ENCODE data around the gene WDR75.

The WDR75 gene

GRCh38 chr2:189440947-189441708 is at the start of gene WDR75:
Gene WDR75, plus strand, starts transcription at chr2:189441474. Its CDS starts 19 bp downstream, at chr2:189441493.
- Mint-ChIP-seq H3K27ac (peak within 1 kb of the TSS; percentile 96), H3K36me3 (no peaks in the 10 kb centered on the region), H3K27me3 (no peaks in the 10 kb centered on the region), H3K4me3 (peak within 1 kb of the TSS; percentile 91), H3K9me3 (no peaks in the 10 kb centered on the region), H3K4me1 (peaks cover 6% of the 10 kb centered on the region)
- peak; percentile 98 for ATAC-seq

- Mint-ChIP-seq H3K4me1 (no peaks in the 10 kb centered on the region), H3K27me3 (no peaks in the 10 kb centered on the region), H3K9me3 (no peaks in the 10 kb centered on the region), H3K4me3 (no peak overlapping the region), H3K36me3 (no peaks in the 10 kb centered on the region), H3K27ac (no peak overlapping the region)
- no peak for ATAC-seq
Measured at GRCh38 chr2:189393440-189394111, 47.7 kb upstream of the WDR75 start.

GRCh38 chr2:189394525-189394924 is 46.7 kb upstream of the WDR75 start:
- no peaks in the 10 kb centered on the region for H3K36me3 Mint-ChIP-seq
- no peaks in the 10 kb centered on the region for H3K4me1 Mint-ChIP-seq
- ATAC-seq = no peak
- no peak overlapping the region for H3K27ac Mint-ChIP-seq
- H3K9me3 Mint-ChIP-seq = no peaks in the 10 kb centered on the region
- H3K4me3 Mint-ChIP-seq = no peak overlapping the region
- H3K27me3 Mint-ChIP-seq = no peaks in the 10 kb centered on the region

- no peak for ATAC-seq
- H3K9me3 Mint-ChIP-seq = no peaks in the 10 kb centered on the region
Measured at GRCh38 chr2:189402932-189403331, 38.3 kb upstream of the WDR75 start.

DNA sequence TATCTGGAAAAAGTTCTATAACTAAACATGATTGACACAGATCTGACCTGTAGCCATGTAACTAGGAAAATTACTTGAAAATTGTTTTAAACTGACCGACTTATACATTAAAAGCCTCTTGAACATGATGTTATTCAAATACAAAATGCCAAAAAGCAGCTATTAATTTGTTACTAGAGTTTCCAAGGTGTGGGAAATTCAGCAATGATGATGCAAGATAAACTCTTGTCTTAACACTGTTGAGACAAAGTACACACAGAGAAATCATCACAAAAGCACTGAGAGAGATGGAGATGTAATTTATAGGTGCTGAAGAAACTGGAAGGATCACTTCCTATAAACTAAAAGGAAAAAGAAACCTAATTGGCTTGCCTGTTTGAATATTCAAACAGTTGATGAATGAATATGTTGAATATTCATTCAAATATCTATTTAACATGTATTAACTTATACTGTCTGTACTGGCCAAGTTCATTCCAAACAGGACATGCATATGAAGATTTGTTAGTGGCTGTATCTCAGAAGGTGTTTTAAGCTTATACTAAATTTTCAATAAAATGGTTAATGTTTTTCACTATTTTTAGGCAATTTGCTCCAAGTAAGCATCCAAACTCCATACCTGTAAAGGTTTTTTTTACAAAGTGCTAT is 34.6 kb upstream of the WDR75 start:
- no peaks in the 10 kb centered on the region for H3K9me3 Mint-ChIP-seq
- H3K4me1 Mint-ChIP-seq = no peaks in the 10 kb centered on the region
- no peaks in the 10 kb centered on the region for H3K36me3 Mint-ChIP-seq
- H3K27ac Mint-ChIP-seq = no peak overlapping the region
- ATAC-seq = no peak
- H3K4me3 Mint-ChIP-seq = no peak overlapping the region
- no peaks in the 10 kb centered on the region for H3K27me3 Mint-ChIP-seq

More at GRCh38 chr2:189402932-189403331, 38.3 kb upstream of the WDR75 start:
- Mint-ChIP-seq H3K36me3 (no peaks in the 10 kb centered on the region), H3K27ac (no peak overlapping the region), H3K4me1 (no peaks in the 10 kb centered on the region), H3K4me3 (no peak overlapping the region), H3K27me3 (no peaks in the 10 kb centered on the region)

- Mint-ChIP-seq H3K4me1 (no peaks in the 10 kb centered on the region), H3K36me3 (no peaks in the 10 kb centered on the region), H3K27ac (no peak overlapping the region), H3K9me3 (no peaks in the 10 kb centered on the region), H3K4me3 (no peak overlapping the region), H3K27me3 (no peaks in the 10 kb centered on the region)
- no peak for ATAC-seq
Measured at GRCh38 chr2:189407281-189408209, 33.7 kb upstream of the WDR75 start.

DNA sequence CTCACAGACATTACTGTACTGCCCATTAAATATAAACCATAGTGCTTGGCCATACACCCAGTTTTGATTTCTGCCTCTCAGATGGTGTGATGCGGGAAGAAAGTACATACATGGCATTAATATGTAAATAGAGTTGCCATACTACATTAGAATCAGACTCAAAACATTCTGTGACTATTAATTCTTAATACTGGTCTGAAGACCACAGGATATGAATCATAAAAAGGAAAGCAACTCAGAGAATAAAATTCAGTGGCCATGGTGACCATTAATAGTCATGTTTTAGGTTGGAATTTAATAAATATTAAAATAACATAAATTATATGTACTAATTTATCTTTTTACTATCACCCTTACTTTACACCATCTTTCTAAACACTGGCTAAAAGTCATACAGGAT is 33.0 kb upstream of the WDR75 start:
- Mint-ChIP-seq H3K4me1 (no peaks in the 10 kb centered on the region), H3K36me3 (no peaks in the 10 kb centered on the region), H3K27ac (no peak overlapping the region), H3K9me3 (no peaks in the 10 kb centered on the region), H3K4me3 (no peak overlapping the region), H3K27me3 (no peaks in the 10 kb centered on the region)
- ATAC-seq = no peak

- no peak overlapping the region for H3K27ac Mint-ChIP-seq
- ATAC-seq = no peak
- H3K4me3 Mint-ChIP-seq = no peak overlapping the region
- no peaks in the 10 kb centered on the region for H3K27me3 Mint-ChIP-seq
- H3K9me3 Mint-ChIP-seq = no peaks in the 10 kb centered on the region
- no peaks in the 10 kb centered on the region for H3K4me1 Mint-ChIP-seq
- no peaks in the 10 kb centered on the region for H3K36me3 Mint-ChIP-seq
Measured at GRCh38 chr2:189409131-189409530, 32.1 kb upstream of the WDR75 start.

- Mint-ChIP-seq H3K27me3 (no peaks in the 10 kb centered on the region), H3K4me3 (no peak overlapping the region), H3K27ac (no peak overlapping the region), H3K4me1 (no peaks in the 10 kb centered on the region), H3K36me3 (no peaks in the 10 kb centered on the region), H3K9me3 (no peaks in the 10 kb centered on the region)
- ATAC-seq = no peak
Measured at GRCh38 chr2:189409647-189410046, 31.6 kb upstream of the WDR75 start.

DNA sequence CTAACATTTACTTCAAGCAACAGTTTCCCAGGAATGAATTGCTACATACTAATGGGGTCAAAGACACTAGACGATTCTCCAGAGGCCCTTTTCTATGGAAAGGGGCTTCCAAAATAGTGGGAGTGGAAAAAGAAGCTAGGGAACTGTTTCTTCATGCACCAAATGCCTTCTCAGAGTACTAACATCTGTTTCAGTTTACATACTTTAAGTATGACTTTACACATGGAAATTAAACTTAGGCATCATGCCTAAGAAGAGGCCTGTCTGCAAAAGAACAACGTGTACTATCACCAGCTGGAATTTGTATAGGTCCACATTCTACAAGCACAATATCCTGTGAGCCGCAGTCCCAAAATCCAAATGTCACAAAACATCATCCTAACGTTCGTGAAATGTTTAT is 29.4 kb upstream of the WDR75 start:
- Mint-ChIP-seq H3K27me3 (no peaks in the 10 kb centered on the region), H3K36me3 (no peaks in the 10 kb centered on the region), H3K9me3 (no peaks in the 10 kb centered on the region), H3K4me3 (no peak overlapping the region), H3K27ac (no peak overlapping the region), H3K4me1 (no peaks in the 10 kb centered on the region)
- no peak for ATAC-seq

DNA sequence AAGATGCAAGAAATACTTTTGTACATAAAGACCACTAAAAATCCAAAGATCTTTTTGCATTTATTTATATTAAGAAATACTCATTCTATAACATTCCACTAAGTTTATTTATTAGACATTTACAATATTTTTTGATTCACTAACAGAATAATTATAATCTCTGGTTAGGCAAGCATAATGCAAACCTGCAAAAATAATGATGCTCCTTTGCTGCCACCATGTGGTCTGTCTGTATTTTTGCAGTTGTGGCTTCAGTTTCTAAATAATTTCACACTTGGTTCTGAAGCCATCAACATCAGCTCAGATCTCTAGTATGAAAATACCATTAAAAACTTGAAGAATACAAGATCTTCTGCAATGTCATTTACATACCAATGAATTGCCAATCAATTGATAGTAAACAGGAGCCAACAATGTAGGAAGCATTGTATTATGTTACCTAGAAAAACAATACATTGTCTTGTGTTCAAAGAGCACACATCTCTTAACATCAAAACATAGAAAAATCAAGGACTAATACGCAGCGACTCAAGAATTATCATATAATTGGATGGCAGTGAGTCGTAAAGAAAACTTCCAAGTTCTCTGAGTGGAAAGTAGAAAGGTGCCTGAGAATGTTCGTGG is 28.8 kb upstream of the WDR75 start:
- H3K36me3 Mint-ChIP-seq = no peaks in the 10 kb centered on the region
- H3K9me3 Mint-ChIP-seq = no peaks in the 10 kb centered on the region
- H3K4me3 Mint-ChIP-seq = no peak overlapping the region
- H3K4me1 Mint-ChIP-seq = no peaks in the 10 kb centered on the region
- no peaks in the 10 kb centered on the region for H3K27me3 Mint-ChIP-seq
- no peak overlapping the region for H3K27ac Mint-ChIP-seq
- ATAC-seq = no peak

DNA sequence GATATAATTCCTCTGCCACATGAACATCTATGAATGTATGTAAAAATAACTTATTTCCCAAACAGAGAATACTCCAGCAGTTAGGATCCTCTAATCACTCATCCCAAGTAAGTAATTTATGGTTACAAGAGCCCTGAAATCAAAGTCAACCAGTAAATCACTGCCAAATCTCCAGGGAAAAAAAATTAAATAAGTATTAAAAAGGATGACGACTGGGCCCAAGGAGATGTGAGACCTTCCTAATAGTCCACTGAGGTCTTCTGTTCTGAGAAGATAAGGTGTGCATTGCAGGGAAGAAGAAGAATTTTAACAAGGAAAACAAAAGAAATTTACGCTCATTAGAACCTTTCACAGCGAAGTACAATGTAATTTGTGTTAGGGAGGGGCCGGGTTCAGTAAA is 28.0 kb upstream of the WDR75 start:
- H3K4me1 Mint-ChIP-seq = no peaks in the 10 kb centered on the region
- H3K27ac Mint-ChIP-seq = no peak overlapping the region
- no peak for ATAC-seq
- no peaks in the 10 kb centered on the region for H3K36me3 Mint-ChIP-seq
- no peaks in the 10 kb centered on the region for H3K9me3 Mint-ChIP-seq
- H3K4me3 Mint-ChIP-seq = no peak overlapping the region
- H3K27me3 Mint-ChIP-seq = no peaks in the 10 kb centered on the region

- Mint-ChIP-seq H3K4me3 (no peak overlapping the region), H3K27me3 (no peaks in the 10 kb centered on the region), H3K27ac (no peak overlapping the region), H3K9me3 (peaks cover 3% of the 10 kb centered on the region), H3K4me1 (no peaks in the 10 kb centered on the region), H3K36me3 (peaks cover 6% of the 10 kb centered on the region)
- ATAC-seq = no peak
Measured at GRCh38 chr2:189421644-189422043, 19.6 kb upstream of the WDR75 start.

DNA sequence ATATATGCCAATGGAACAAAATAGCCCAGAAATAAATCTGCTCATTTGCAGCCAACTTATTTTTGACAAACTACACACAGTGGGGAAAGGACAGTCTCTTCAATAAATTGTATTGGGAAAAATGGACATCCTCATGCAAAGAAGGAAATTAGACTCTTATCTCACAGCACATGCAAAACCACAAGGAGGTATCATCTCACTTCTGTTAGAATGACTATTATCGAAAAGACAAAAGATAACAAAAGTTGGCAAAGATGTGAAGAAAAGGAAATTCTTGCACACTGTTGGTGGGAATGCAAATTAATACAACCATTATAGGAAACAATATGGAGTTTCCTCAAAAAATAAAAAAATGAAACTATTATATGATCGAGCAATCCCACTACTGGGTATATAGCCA is 16.3 kb upstream of the WDR75 start:
- no peaks in the 10 kb centered on the region for H3K4me1 Mint-ChIP-seq
- no peak overlapping the region for H3K27ac Mint-ChIP-seq
- no peaks in the 10 kb centered on the region for H3K27me3 Mint-ChIP-seq
- peaks cover 6% of the 10 kb centered on the region for H3K36me3 Mint-ChIP-seq
- H3K9me3 Mint-ChIP-seq = peaks cover 3% of the 10 kb centered on the region
- H3K4me3 Mint-ChIP-seq = no peak overlapping the region
- ATAC-seq = no peak

DNA sequence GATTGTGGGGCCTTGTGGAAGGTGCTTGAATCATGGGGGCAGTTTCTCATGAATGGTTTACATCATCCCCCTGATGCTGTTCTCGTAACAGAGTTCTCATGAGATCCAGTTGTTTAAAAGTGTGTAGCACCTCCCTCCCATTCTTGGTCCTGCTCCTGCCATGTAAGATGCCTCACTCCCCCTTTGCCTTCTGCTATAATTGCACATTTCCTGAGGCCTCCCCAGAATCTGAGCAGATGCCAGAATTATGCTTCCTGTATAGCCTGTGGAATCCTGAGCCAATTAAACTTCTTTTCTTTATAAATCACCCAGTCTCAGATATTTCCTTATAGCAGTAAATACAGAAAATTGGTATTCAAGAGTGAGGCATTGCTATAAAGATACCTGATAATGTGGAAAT is 15.6 kb upstream of the WDR75 start:
- Mint-ChIP-seq H3K36me3 (peaks cover 6% of the 10 kb centered on the region), H3K27ac (no peak overlapping the region), H3K4me1 (no peaks in the 10 kb centered on the region), H3K4me3 (no peak overlapping the region), H3K27me3 (no peaks in the 10 kb centered on the region), H3K9me3 (peaks cover 3% of the 10 kb centered on the region)
- ATAC-seq = no peak

All from stimulated activated memory B cell treated with anti-CD40 and anti-IgM and Interleukin-4, amounts not matched to agents 10 μg/mL and 1 μg/mL and 100 μg/mL, for 72 hours (primary cell).